Mononuclear cell (primary cell): ENCODE data around the gene COPZ2. TPM values are rescaled to one million over a fixed set of nuclear protein-coding genes. Genes with fewer than 3 reads are reported as not detected.
A peak's percentile ranks its signal among the peaks of the same experiment; 100 is the strongest.
"Not testable (repeated sequence)": the region's sequence is repeated elsewhere in the genome, so short reads cannot be mapped to it uniquely, and the experiment has no call there.

Experiments
- H3K27me3 ChIP-seq: 2 replicates; pipeline ENCODE4 v1.6.0; 2011; ENCODE audit warnings: low read length, control low read depth; ENCODE audit not compliant: insufficient read depth
- H3K4me1 ChIP-seq: 2 replicates; pipeline ENCODE4 v1.5.1; 2011; ENCODE audit warnings: mild to moderate bottlenecking, low read length, control low read depth; ENCODE audit not compliant: insufficient read depth
- H3K4me3 ChIP-seq: 2 replicates; pipeline ENCODE4 v1.5.1; 2011; ENCODE audit warnings: mild to moderate bottlenecking, low read length, moderate library complexity
- H3K9me3 ChIP-seq: 2 replicates; pipeline ENCODE4 v1.5.1; 2011; ENCODE audit warnings: low read depth, mild to moderate bottlenecking, control low read depth, low read length
- total RNA-seq: library from RNA; depleted of rRNA; stranded (reverse); fragments of >200 nt; gene quantifications from one replicate; pipeline ENCODE4 v1.2.3, GENCODE V29; 2012

Gene COPZ2
- total RNA-seq, 1 donor: 0.52 TPM

GRCh38 chr17:48012151-48012520, 25.5 kb downstream of the COPZ2 start:
- peak overlapping the region; percentile 15 for H3K4me3 ChIP-seq
- H3K4me1 ChIP-seq: peaks cover 35% of the 10 kb centered on the region
- no peaks in the 10 kb centered on the region for H3K9me3 ChIP-seq
- peaks cover 29% of the 10 kb centered on the region for H3K27me3 ChIP-seq

GRCh38 chr17:48011405-48012150, 26.0 kb downstream of the COPZ2 start:
- peak overlapping the region; percentile 15 for H3K4me3 ChIP-seq
- H3K27me3 ChIP-seq: peaks cover 29% of the 10 kb centered on the region
- H3K9me3 ChIP-seq: no peaks in the 10 kb centered on the region
- peaks cover 35% of the 10 kb centered on the region for H3K4me1 ChIP-seq

GRCh38 chr17:48010193-48010592, 27.4 kb downstream of the COPZ2 start:
- H3K9me3 ChIP-seq: no peaks in the 10 kb centered on the region
- H3K27me3 ChIP-seq: peaks cover 29% of the 10 kb centered on the region
- H3K4me1 ChIP-seq: peaks cover 39% of the 10 kb centered on the region
- no peak overlapping the region for H3K4me3 ChIP-seq

- Histone ChIP-seq H3K4me1 (peaks cover 63% of the 10 kb centered on the region), H3K4me3 (no peak overlapping the region), H3K9me3 (no peaks in the 10 kb centered on the region), H3K27me3 (peaks cover 15% of the 10 kb centered on the region)
Measured at GRCh38 chr17:48006936-48007709, 30.5 kb downstream of the COPZ2 start.

- Histone ChIP-seq H3K4me3 (no peak overlapping the region), H3K9me3 (no peaks in the 10 kb centered on the region), H3K27me3 (peaks cover 10% of the 10 kb centered on the region), H3K4me1 (peaks cover 73% of the 10 kb centered on the region)
Measured at GRCh38 chr17:48004983-48005382, 32.6 kb downstream of the COPZ2 start.

GRCh38 chr17:48003417-48004151, 34.0 kb downstream of the COPZ2 start:
- H3K27me3 ChIP-seq: peaks cover 4% of the 10 kb centered on the region
- peaks cover 79% of the 10 kb centered on the region for H3K4me1 ChIP-seq
- H3K4me3 ChIP-seq: no peak overlapping the region
- no peaks in the 10 kb centered on the region for H3K9me3 ChIP-seq

- no peaks in the 10 kb centered on the region for H3K9me3 ChIP-seq
- H3K4me1 ChIP-seq: peaks cover 80% of the 10 kb centered on the region
- peaks cover 3% of the 10 kb centered on the region for H3K27me3 ChIP-seq
- H3K4me3 ChIP-seq: no peak overlapping the region
Measured at GRCh38 chr17:48002916-48003416, 34.6 kb downstream of the COPZ2 start.

- peaks cover 80% of the 10 kb centered on the region for H3K4me1 ChIP-seq
- no peaks in the 10 kb centered on the region for H3K27me3 ChIP-seq
- H3K9me3 ChIP-seq: no peaks in the 10 kb centered on the region
- H3K4me3 ChIP-seq: no peak overlapping the region
Measured at GRCh38 chr17:48002266-48002915, 35.2 kb downstream of the COPZ2 start.

GRCh38 chr17:48001657-48002056, 35.9 kb downstream of the COPZ2 start:
- not testable (repeated sequence) for H3K27me3 ChIP-seq
- H3K4me1 ChIP-seq: peaks cover 72% of the 10 kb centered on the region

GRCh38 chr17:48001197-48001596, 36.4 kb downstream of the COPZ2 start:
- no peaks in the 10 kb centered on the region for H3K27me3 ChIP-seq
- no peak overlapping the region for H3K4me3 ChIP-seq
- H3K4me1 ChIP-seq: peaks cover 72% of the 10 kb centered on the region
- no peaks in the 10 kb centered on the region for H3K9me3 ChIP-seq

More at GRCh38 chr17:48001657-48002056, 35.9 kb downstream of the COPZ2 start:
- H3K4me3 ChIP-seq, H3K9me3 ChIP-seq: not testable (repeated sequence)

GRCh38 chr17:47999582-47999981, 38.0 kb downstream of the COPZ2 start:
- no peaks in the 10 kb centered on the region for H3K27me3 ChIP-seq
- no peaks in the 10 kb centered on the region for H3K9me3 ChIP-seq
- peaks cover 59% of the 10 kb centered on the region for H3K4me1 ChIP-seq
- no peak overlapping the region for H3K4me3 ChIP-seq

GRCh38 chr17:47998044-47998443, 39.6 kb downstream of the COPZ2 start:
- Histone ChIP-seq H3K27me3 (no peaks in the 10 kb centered on the region), H3K4me1 (peaks cover 43% of the 10 kb centered on the region), H3K4me3 (no peak overlapping the region), H3K9me3 (no peaks in the 10 kb centered on the region)

- H3K27me3 ChIP-seq: no peaks in the 10 kb centered on the region
- H3K4me1 ChIP-seq: peaks cover 39% of the 10 kb centered on the region
- no peak overlapping the region for H3K4me3 ChIP-seq
- no peaks in the 10 kb centered on the region for H3K9me3 ChIP-seq
Measured at GRCh38 chr17:47997586-47997985, 40.0 kb downstream of the COPZ2 start.

GRCh38 chr17:47996201-47996600, 41.4 kb downstream of the COPZ2 start:
- Histone ChIP-seq H3K4me3 (no peak overlapping the region), H3K9me3 (no peaks in the 10 kb centered on the region), H3K4me1 (peaks cover 25% of the 10 kb centered on the region), H3K27me3 (no peaks in the 10 kb centered on the region)
